Lung (tissue), 12 donors: ENCODE results near the gene PEX5L. TPM values are rescaled to one million over a fixed set of nuclear protein-coding genes. Genes with fewer than 3 reads are reported as not detected.

ENCODE experiments used
- ATAC-seq: fragments of 200-7000 bp; cut with Tn5 transposase; one replicate; pipeline ENCODE4 v1.9.1; 2020; ENCODE audit warnings: moderate number of reproducible peaks; ENCODE audit not compliant: insufficient read depth, low FRiP score
- DNase-seq, 3 donors: peaks; one replicate each; pipeline ENCODE4 v3.0.0-alpha.2; 2013 to 2017
- H3K27ac ChIP-seq, 2 donors: one replicate each; pipeline ENCODE4 v1.5.1; 2013; ENCODE audit warnings: mild to moderate bottlenecking in 2 of 2, moderate library complexity in 2 of 2, control low read depth in 1 of 2, inconsistent platforms in 1 of 2, low read depth in 1 of 2, low read length in 1 of 2
- H3K27me3 ChIP-seq, 3 donors: one replicate each; pipeline ENCODE4 v1.5.1; 2013; ENCODE audit warnings: low read length in 2 of 3; ENCODE audit not compliant: control insufficient read depth in 3 of 3, insufficient read depth in 3 of 3
- H3K36me3 ChIP-seq, 4 donors: one replicate each; pipeline ENCODE4 v1.5.1; 2013; ENCODE audit warnings: low read length in 4 of 4, mild to moderate bottlenecking in 1 of 4, moderate library complexity in 1 of 4; ENCODE audit not compliant: control insufficient read depth in 4 of 4, insufficient read depth in 4 of 4
- H3K4me1 ChIP-seq, 5 donors: one replicate each; pipeline ENCODE4 v1.5.1; 2013; ENCODE audit warnings: low read length in 5 of 5, mild to moderate bottlenecking in 2 of 5, moderate library complexity in 1 of 5; ENCODE audit not compliant: control insufficient read depth in 5 of 5, insufficient read depth in 5 of 5
- H3K4me3 ChIP-seq: one replicate; pipeline ENCODE4 v1.5.1; 2013; ENCODE audit warnings: mild to moderate bottlenecking, control low read depth, moderate library complexity
- H3K9ac ChIP-seq, 2 donors: one replicate each; pipeline ENCODE4 v1.5.1; 2013; ENCODE audit warnings: low read length in 2 of 2, control low read depth in 1 of 2; ENCODE audit not compliant: insufficient read depth in 1 of 2
- H3K9me3 ChIP-seq, 4 donors: one replicate each; pipeline ENCODE4 v1.5.1; 2013; ENCODE audit warnings: low read length in 3 of 4, mild to moderate bottlenecking in 1 of 4, moderate library complexity in 1 of 4; ENCODE audit not compliant: control insufficient read depth in 4 of 4, insufficient read depth in 3 of 4
- WGBS, 2 donors: extraction: QIAGEN DNeasy Blood & Tissue Kit; methylation state at CpG; one replicate each; pipeline ENCODE4 v1.1.7; 2013; 5-methylcytosine and 5-hydroxymethylcytosine counted together
- polyA plus RNA-seq, 2 donors: library from polyadenylated mRNA; stranded (reverse); fragments of 200-250 nt; gene quantifications; one replicate each; pipeline ENCODE4 v1.2.1, GENCODE V29; 2013
- total RNA-seq, 2 donors: library from RNA; depleted of rRNA in 1 of 2; stranded (reverse); fragments of >200 nt in 1 of 2; gene quantifications; one replicate each; pipeline ENCODE4 v1.2.1, GENCODE V29; 2014 to 2021
- TF ChIP-seq, protein P1 (sequence below): IDR thresholded peaks from 2 replicates; pipeline ENCODE4 v1.5.1; 2012; ENCODE audit warnings: mild to moderate bottlenecking; ENCODE audit errors: control extremely low read depth, extremely low read depth
- donor health status: control.
- donor health status: control.
- donor health status: Bipolar disorder and iron deficiency.
- donor health status: healthy.
- donor health status: DM: yes; HTN: yes; CAD: no.

PEX5L gene
- total and polyA plus RNA-seq, 4 donors = 0.02 to 0.80 (median 0.09) TPM

DNA sequence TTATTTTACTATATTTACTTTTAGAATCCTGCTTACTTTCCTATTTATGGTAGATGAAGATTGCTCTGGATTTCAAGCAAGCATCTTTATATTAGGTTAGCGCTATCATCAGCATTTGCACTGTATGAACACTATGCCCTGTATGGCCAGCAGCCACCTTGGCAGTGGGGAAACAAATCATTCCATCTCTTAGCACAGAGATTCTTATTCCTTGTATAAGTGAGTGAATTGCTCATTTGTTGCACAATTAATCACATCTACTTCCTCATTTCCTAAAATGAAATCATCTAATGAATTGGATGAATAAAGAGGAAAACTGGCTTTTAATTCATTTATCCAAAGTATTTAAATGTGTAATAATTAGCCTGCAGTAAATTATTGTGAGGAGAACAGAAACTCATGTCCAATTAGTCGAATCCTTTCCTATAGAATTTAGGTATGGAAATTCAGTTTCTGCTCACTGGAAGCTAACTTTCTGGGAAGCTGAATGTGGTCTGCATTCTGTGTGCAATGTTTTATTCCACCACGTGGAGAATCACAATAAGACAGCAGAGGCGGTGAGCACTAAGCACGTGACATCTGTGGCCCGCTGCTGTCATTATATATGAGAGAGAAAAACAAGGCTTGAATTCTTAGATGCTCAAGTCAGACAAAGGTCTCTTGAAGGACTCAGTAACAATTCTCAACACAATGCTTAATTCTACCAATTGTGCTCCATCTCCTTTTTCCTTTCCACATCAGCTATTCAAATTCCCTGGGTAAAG is 93.4 kb downstream of the PEX5L start:
- DNase-seq (no peak), ATAC-seq (no peak)
- H3K27ac ChIP-seq = no peak overlapping the region
- H3K4me3 ChIP-seq = no peak overlapping the region
- H3K9me3 ChIP-seq = peaks cover 0 to 2% (median 0%) of the 10 kb centered on the region in 4 donors
- no peaks in the 10 kb centered on the region for H3K4me1 ChIP-seq
- TF ChIP-seq, protein P1, sequence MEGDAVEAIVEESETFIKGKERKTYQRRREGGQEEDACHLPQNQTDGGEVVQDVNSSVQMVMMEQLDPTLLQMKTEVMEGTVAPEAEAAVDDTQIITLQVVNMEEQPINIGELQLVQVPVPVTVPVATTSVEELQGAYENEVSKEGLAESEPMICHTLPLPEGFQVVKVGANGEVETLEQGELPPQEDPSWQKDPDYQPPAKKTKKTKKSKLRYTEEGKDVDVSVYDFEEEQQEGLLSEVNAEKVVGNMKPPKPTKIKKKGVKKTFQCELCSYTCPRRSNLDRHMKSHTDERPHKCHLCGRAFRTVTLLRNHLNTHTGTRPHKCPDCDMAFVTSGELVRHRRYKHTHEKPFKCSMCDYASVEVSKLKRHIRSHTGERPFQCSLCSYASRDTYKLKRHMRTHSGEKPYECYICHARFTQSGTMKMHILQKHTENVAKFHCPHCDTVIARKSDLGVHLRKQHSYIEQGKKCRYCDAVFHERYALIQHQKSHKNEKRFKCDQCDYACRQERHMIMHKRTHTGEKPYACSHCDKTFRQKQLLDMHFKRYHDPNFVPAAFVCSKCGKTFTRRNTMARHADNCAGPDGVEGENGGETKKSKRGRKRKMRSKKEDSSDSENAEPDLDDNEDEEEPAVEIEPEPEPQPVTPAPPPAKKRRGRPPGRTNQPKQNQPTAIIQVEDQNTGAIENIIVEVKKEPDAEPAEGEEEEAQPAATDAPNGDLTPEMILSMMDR = no peak
- 67 to 83% methylated on average over 6 of the region's 6 CpGs for WGBS, 2 donors
- H3K36me3 ChIP-seq = no peaks in the 10 kb centered on the region
- no peak overlapping the region for H3K9ac ChIP-seq
- peaks cover 0 to 4% (median 0%) of the 10 kb centered on the region in 3 donors for H3K27me3 ChIP-seq

DNA sequence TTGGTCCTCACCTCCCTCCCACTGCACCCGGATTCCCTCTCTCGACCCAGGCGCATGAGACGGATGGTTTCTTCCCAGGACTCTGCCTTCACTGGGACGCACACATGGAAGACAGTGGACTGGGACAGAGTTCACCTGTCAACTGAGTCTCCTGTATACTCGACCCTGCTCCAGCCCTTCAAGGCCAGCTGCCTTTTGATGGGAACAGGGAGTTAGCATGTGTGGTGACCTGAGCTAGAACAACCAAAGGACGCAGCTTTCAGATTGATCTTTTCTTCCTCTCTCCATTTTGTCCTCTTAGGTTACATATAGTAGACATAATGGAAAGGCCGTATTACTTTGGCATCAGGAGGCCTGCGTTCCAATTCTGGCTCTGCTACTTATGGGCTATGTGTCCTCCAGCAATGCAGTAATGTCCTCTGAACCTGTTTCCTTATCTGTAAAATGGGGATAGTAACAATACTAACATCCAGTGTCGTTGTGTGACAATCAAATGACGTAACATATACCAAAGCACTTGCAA is 94.1 kb downstream of the PEX5L start:
- WGBS, 2 donors = 48 to 52% methylated on average over 11 of the region's 11 CpGs
- Histone ChIP-seq H3K4me3 (no peak overlapping the region), H3K9me3 (peaks cover 0 to 3% (median 0%) of the 10 kb centered on the region in 4 donors), H3K9ac (peak overlapping the region in 1 of 2 donors; percentile 4), H3K27me3 (peaks cover 0 to 4% (median 0%) of the 10 kb centered on the region in 3 donors), H3K4me1 (no peaks in the 10 kb centered on the region), H3K27ac (no peak overlapping the region), H3K36me3 (no peaks in the 10 kb centered on the region)
- DNase-seq (no peak), ATAC-seq (no peak)
- TF ChIP-seq, protein P1 = no peak

GRCh38 chr3:179935710-179936109 is 101.0 kb downstream of the PEX5L start:
- DNase-seq (no peak), ATAC-seq (no peak)
- Histone ChIP-seq H3K4me1 (no peaks in the 10 kb centered on the region), H3K27me3 (peaks cover 0 to under 1% (median 0%) of the 10 kb centered on the region in 3 donors), H3K4me3 (no peak overlapping the region), H3K9ac (no peak overlapping the region), H3K36me3 (no peaks in the 10 kb centered on the region), H3K9me3 (peaks cover 0 to 5% (median 0%) of the 10 kb centered on the region in 4 donors), H3K27ac (no peak overlapping the region)
- 57 to 62% methylated on average over 2 of the region's 2 CpGs for WGBS, 2 donors
- TF ChIP-seq, protein P1 = no peak
